Panc1 (cell line): ENCODE results near the gene HS2ST1. TPM values are rescaled to one million over a fixed set of nuclear protein-coding genes. Genes with fewer than 3 reads are reported as not detected.

ENCODE experiments used
- ATAC-seq: fragments of 200-7000 bp; cut with Tn5 transposase; 2 replicates; pipeline ENCODE4 v1.9.1; 2020; ENCODE audit warnings: mild to moderate bottlenecking, moderate library complexity
- BruUV-seq: library from RNA; stranded (reverse); fragments of 400-500 nt; replicated peaks from 2 replicates; lab custom pipeline; 2021; lab: Mats Ljungman, UMichigan
- CTCF ChIA-PET: fragments of 300-600 bp; sonication (Branson Sonifier 250); formaldehyde crosslinking; loops from one replicate; lab custom pipeline; 2022; ENCODE audit warnings: antibody characterized with exemption; lab: Charles Lee
- POLR2A ChIA-PET: fragments of 300-600 bp; sonication (Branson Sonifier 250); formaldehyde crosslinking; loops from one replicate; lab custom pipeline; 2022; ENCODE audit warnings: antibody characterized with exemption; lab: Charles Lee
- DNase-seq: peaks from one replicate; pipeline ENCODE4 v3.0.0-alpha.2; 2010; ENCODE audit warnings: low read depth, low spot score
- H3K27ac ChIP-seq: 2 replicates; pipeline ENCODE4 v1.5.1; 2011; ENCODE audit warnings: mild to moderate bottlenecking, low read length, inconsistent platforms
- H3K27me3 ChIP-seq: fragments of 200-500 bp; sonication (Bioruptor generic); 2 replicates; pipeline ENCODE4 v1.6.0; 2014; ENCODE audit warnings: low read length, inconsistent platforms; ENCODE audit not compliant: control insufficient read depth, insufficient read depth
- H3K36me3 ChIP-seq: fragments of 200-500 bp; sonication (Bioruptor generic); 2 replicates; pipeline ENCODE4 v1.5.1; 2014; ENCODE audit warnings: inconsistent platforms, mild to moderate bottlenecking, low read length, moderate library complexity; ENCODE audit not compliant: control insufficient read depth, insufficient read depth
- H3K4me1 ChIP-seq: 2 replicates; pipeline ENCODE4 v1.5.1; 2011; ENCODE audit warnings: inconsistent platforms, mild to moderate bottlenecking, low read length, moderate library complexity; ENCODE audit not compliant: control insufficient read depth, insufficient read depth
- H3K4me3 ChIP-seq, 2 experiments: 2 replicates each; pipeline ENCODE4 v1.5.1; 2011 to 2012; ENCODE audit warnings: low read depth in 2 of 2, low read length in 2 of 2, mild to moderate bottlenecking in 2 of 2, inconsistent platforms in 1 of 2, moderate library complexity in 1 of 2
- H3K9me3 ChIP-seq: fragments of 200-500 bp; sonication (Bioruptor generic); 2 replicates; pipeline ENCODE4 v1.5.1; 2014; ENCODE audit warnings: low read depth, mild to moderate bottlenecking, inconsistent platforms, low read length, moderate library complexity; ENCODE audit not compliant: control insufficient read depth, insufficient read depth
- POLR2AphosphoS5 ChIP-seq: IDR thresholded peaks from 2 replicates; pipeline ENCODE4 v1.6.1; 2012; ENCODE audit warnings: mild to moderate bottlenecking, low read depth, low read length, moderate library complexity
- SIN3A ChIP-seq: IDR thresholded peaks from 2 replicates; pipeline ENCODE4 v1.6.1; 2012; ENCODE audit warnings: low read depth, mild to moderate bottlenecking, low read length, moderate library complexity, borderline replicate concordance; ENCODE audit not compliant: insufficient read depth
- TCF7L2 ChIP-seq: IDR thresholded peaks from 2 replicates; pipeline ENCODE4 v1.6.1; 2011; ENCODE audit warnings: mild to moderate bottlenecking, low read depth, low read length, inconsistent platforms
- in situ Hi-C: cut with HindIII; loops from 2 replicates; pipeline ENCODE4 v1.10.0; 2016; ENCODE audit warnings: low sequenced_read_pairs, low pct_unique_long_range_greater_than_20kb
- intact Hi-C: fragments of 100-400 bp; cut with micrococcal nuclease; formaldehyde crosslinking; loops from one replicate; pipeline ENCODE4 v1.10.0; 2022; ENCODE audit not compliant: unreplicated experiment
- total RNA-seq: library from RNA; stranded (reverse); gene quantifications from one replicate; pipeline ENCODE4 v1.2.1, GENCODE V29; 2021; ENCODE audit not compliant: unreplicated experiment
- TF ChIP-seq, protein P1 (sequence below), 2 experiments: IDR thresholded peaks; 2 replicates each; pipeline ENCODE4 v1.6.1; 2011 to 2012; ENCODE audit warnings: low read depth in 2 of 2, control low read depth in 1 of 2, low read length in 1 of 2, mild to moderate bottlenecking in 1 of 2, moderate library complexity in 1 of 2; ENCODE audit not compliant: insufficient read depth in 1 of 2
- TF ChIP-seq, protein P2 (sequence below): fragments of 450-650 bp; IDR thresholded peaks from 2 replicates; pipeline ENCODE4 v1.5.1; 2017; ENCODE audit warnings: mild to moderate bottlenecking

Gene HS2ST1
- total RNA-seq, 1 experiment from 2014 or later = 81.0 TPM

DNA sequence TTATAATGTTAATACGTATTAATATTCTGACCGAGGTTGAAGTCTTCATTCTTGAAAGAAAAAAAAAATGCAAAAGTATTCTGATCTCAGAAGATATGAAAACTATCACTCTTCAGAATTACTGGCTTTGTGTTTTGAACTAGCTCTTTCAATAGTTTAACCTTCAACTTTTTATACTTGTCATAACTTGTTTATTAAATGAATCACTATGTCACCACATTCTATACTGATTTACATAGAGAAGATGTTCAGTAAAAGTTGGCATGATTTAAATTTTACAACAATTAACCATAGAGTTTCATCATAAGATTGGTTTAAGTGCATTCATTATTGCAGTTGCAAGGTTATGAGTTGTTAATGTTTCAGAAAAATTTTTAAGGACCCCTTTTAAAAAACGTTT lies 57.3 kb downstream of the HS2ST1 start:
- in situ Hi-C loops (no loop called here), intact Hi-C loops (no loop called here)
- no peak for TF ChIP-seq TCF7L2
- TF ChIP-seq, protein P1, sequence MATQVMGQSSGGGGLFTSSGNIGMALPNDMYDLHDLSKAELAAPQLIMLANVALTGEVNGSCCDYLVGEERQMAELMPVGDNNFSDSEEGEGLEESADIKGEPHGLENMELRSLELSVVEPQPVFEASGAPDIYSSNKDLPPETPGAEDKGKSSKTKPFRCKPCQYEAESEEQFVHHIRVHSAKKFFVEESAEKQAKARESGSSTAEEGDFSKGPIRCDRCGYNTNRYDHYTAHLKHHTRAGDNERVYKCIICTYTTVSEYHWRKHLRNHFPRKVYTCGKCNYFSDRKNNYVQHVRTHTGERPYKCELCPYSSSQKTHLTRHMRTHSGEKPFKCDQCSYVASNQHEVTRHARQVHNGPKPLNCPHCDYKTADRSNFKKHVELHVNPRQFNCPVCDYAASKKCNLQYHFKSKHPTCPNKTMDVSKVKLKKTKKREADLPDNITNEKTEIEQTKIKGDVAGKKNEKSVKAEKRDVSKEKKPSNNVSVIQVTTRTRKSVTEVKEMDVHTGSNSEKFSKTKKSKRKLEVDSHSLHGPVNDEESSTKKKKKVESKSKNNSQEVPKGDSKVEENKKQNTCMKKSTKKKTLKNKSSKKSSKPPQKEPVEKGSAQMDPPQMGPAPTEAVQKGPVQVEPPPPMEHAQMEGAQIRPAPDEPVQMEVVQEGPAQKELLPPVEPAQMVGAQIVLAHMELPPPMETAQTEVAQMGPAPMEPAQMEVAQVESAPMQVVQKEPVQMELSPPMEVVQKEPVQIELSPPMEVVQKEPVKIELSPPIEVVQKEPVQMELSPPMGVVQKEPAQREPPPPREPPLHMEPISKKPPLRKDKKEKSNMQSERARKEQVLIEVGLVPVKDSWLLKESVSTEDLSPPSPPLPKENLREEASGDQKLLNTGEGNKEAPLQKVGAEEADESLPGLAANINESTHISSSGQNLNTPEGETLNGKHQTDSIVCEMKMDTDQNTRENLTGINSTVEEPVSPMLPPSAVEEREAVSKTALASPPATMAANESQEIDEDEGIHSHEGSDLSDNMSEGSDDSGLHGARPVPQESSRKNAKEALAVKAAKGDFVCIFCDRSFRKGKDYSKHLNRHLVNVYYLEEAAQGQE (IDR thresholded peaks at IDR 0.05; ENCODE audit: insufficient read depth in 1 of 2, low read depth in 2 of 2, low read length in 1 of 2) = no peak
- TF ChIP-seq POLR2AphosphoS5 = no peak
- TF ChIP-seq SIN3A = no peak
- TF ChIP-seq, protein P2, sequence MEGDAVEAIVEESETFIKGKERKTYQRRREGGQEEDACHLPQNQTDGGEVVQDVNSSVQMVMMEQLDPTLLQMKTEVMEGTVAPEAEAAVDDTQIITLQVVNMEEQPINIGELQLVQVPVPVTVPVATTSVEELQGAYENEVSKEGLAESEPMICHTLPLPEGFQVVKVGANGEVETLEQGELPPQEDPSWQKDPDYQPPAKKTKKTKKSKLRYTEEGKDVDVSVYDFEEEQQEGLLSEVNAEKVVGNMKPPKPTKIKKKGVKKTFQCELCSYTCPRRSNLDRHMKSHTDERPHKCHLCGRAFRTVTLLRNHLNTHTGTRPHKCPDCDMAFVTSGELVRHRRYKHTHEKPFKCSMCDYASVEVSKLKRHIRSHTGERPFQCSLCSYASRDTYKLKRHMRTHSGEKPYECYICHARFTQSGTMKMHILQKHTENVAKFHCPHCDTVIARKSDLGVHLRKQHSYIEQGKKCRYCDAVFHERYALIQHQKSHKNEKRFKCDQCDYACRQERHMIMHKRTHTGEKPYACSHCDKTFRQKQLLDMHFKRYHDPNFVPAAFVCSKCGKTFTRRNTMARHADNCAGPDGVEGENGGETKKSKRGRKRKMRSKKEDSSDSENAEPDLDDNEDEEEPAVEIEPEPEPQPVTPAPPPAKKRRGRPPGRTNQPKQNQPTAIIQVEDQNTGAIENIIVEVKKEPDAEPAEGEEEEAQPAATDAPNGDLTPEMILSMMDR = no peak
- ChIA-PET POLR2A (interaction anchor here (0.6 kb wide), 1 partner anchor 1574 kb away, joined by 5 read pairs; no protein-coding TSS in a partner anchor), CTCF (no interaction called here)
- no peak overlapping the region for H3K27ac ChIP-seq
- no peaks in the 10 kb centered on the region for H3K36me3 ChIP-seq
- BruUV-seq = no TSS peak
- H3K27me3 ChIP-seq = no peaks in the 10 kb centered on the region
- no peak for DNase-seq
- ATAC-seq = no peak
- H3K9me3 ChIP-seq = no peaks in the 10 kb centered on the region
- no peak overlapping the region for H3K4me3 ChIP-seq
- peaks cover 15% of the 10 kb centered on the region; the same call in 1 of the 2 replicates for H3K4me1 ChIP-seq

DNA sequence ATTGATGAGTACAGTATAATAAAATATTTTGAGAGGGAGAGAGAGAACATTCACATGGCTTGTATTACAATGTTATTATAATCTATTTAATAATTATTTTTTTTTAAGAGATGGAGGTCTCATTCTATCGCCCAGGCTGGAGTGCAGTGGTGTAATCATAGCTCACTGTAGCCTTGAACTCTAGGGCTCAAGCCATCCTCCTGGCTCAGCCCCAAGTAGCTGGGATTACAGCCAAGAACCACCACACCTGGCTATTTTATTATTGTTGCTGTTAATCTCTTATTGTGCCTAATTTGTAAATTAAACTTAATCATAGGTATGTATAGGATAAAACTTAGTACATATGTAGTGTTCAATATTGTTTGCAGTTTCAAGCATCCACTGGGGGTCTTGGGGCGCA lies 57.8 kb downstream of the HS2ST1 start:
- peaks cover 15% of the 10 kb centered on the region; the same call in 1 of the 2 replicates for H3K4me1 ChIP-seq
- DNase-seq (no peak), ATAC-seq (no peak)
- TF ChIP-seq SIN3A (no peak), POLR2AphosphoS5 (no peak), TCF7L2 (no peak)
- TF ChIP-seq, protein P1 (IDR thresholded peaks at IDR 0.05; ENCODE audit: insufficient read depth in 1 of 2, low read depth in 2 of 2, low read length in 1 of 2) = no peak
- TF ChIP-seq, protein P2 = no peak
- BruUV-seq = no TSS peak
- intact Hi-C loops (no loop called here), in situ Hi-C loops (no loop called here)
- no peak overlapping the region for H3K27ac ChIP-seq
- CTCF ChIA-PET = no interaction called here
- no peak overlapping the region for H3K4me3 ChIP-seq
- no peaks in the 10 kb centered on the region for H3K36me3 ChIP-seq
- POLR2A ChIA-PET = no interaction called here
- no peaks in the 10 kb centered on the region for H3K9me3 ChIP-seq
- no peaks in the 10 kb centered on the region for H3K27me3 ChIP-seq
